ENCODE measurements around the gene FCMR. TPM values are rescaled to one million over a fixed set of nuclear protein-coding genes. Genes with fewer than 3 reads are reported as not detected.
A peak's percentile ranks its signal among the peaks of the same experiment; 100 is the strongest.

Gene FCMR
- total and polyA plus RNA-seq, 8 donors = 3.3 to 6.7 (median 4.8) TPM; not detected in 2

DNA sequence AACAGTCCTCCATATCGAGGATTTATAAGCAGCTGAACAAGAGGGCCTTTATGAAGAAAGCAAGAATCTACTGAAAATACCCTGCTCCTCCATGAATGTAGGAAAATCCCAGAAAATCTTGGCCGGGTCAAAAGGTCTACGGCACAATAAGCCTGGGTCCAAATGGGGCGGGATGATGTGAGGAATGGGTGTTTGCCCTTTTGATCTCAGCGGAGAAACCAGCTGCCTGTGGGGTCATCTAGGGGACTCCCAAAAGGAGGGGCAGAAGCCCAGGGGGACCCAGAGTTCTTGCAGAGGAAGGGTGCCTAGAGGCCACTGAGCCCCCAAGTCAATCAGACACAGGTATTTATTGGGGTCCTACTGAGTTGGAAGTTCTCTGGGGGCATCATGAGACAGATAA, 35.9 kb upstream of the FCMR start:
- TF ChIP-seq, protein P1, sequence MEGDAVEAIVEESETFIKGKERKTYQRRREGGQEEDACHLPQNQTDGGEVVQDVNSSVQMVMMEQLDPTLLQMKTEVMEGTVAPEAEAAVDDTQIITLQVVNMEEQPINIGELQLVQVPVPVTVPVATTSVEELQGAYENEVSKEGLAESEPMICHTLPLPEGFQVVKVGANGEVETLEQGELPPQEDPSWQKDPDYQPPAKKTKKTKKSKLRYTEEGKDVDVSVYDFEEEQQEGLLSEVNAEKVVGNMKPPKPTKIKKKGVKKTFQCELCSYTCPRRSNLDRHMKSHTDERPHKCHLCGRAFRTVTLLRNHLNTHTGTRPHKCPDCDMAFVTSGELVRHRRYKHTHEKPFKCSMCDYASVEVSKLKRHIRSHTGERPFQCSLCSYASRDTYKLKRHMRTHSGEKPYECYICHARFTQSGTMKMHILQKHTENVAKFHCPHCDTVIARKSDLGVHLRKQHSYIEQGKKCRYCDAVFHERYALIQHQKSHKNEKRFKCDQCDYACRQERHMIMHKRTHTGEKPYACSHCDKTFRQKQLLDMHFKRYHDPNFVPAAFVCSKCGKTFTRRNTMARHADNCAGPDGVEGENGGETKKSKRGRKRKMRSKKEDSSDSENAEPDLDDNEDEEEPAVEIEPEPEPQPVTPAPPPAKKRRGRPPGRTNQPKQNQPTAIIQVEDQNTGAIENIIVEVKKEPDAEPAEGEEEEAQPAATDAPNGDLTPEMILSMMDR (IDR thresholded peaks at IDR 0.05) = no peak
- TF ChIP-seq EP300 (IDR thresholded peaks at IDR 0.05) = no peak
- no peak for DNase-seq
- Histone ChIP-seq H3K4me1 (peaks cover 20 to 33% (median 32%) of the 10 kb centered on the region in 4 donors), H3K36me3 (no peaks in the 10 kb centered on the region), H3K4me3 (no peak overlapping the region), H3K27me3 (no peaks in the 10 kb centered on the region), H3K27ac (no peak overlapping the region), H3K9me3 (no peaks in the 10 kb centered on the region)
- intact Hi-C loops (cut with DNase I; ENCODE audit: low total_unique reads) = no loop called here
- WGBS, 5 donors = 81 to 96% (median 88%) methylated on average over 5 of the region's 5 CpGs

DNA sequence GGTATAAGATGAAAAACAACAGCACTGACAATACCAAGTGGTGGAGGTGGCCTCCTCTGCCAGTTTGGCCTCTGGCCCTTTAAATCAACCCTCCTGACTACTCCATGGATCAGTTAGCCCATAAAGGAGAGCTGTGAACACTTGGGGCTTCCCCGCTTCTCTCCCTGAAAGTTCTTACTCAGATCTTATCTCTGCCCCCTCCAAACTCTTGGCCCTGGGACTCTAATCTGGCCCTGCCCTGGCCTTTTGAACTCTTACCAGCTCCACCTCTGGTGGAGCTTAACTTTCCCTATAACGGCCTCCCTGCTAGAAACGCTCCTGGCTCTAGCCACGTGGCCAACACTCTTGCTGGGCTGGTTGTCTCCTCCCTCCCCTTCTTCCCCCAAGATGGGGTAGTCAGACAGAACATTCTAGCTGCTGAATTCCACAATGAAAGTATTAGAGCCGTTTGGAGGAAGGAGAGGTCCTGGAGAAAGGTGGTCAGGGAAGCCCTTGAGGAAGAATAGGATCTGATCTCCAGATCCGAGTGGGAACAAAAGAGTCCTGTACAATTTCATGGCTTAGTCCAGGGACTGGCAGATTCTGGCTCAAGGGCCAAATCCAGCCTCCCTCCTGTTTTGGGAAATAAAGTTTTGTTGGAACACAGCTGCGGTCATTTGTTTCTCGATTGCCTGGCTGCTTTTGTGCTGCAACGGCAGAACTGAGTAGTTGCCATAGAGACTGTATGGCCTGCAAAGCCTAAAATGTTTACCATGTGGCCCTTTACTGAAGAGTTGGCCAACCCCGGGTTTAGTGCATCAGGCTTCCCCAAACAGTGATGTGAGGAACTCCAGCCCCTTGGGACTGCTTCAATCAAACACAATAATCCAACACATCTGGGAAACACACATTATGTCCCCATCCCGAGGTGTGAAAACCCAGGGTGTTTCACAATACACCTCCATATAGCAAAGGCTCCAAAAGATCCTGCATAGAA, 34.0 kb upstream of the FCMR start:
- WGBS, 5 donors = 27 to 37% (median 31%) methylated on average over 10 to 11 of the region's 11 CpGs
- Histone ChIP-seq H3K4me1 (peaks cover 36 to 52% (median 45%) of the 10 kb centered on the region in 4 donors), H3K36me3 (no peaks in the 10 kb centered on the region), H3K27me3 (no peaks in the 10 kb centered on the region), H3K4me3 (no peak overlapping the region), H3K27ac (peak overlapping the region in 4 of 5 donors; percentile 23 to 87 (median 70)), H3K9me3 (no peaks in the 10 kb centered on the region)
- DNase-seq = peak; percentile 63 to 66
- no peak for TF ChIP-seq POLR2A (IDR thresholded peaks at IDR 0.05)
- peak in 2 of 3 donors; percentile 24 to 35 for TF ChIP-seq POLR2AphosphoS5 (IDR thresholded peaks at IDR 0.05)
- no peak for TF ChIP-seq EP300 (IDR thresholded peaks at IDR 0.05)
- TF ChIP-seq, protein P1 (IDR thresholded peaks at IDR 0.05) = no peak
- intact Hi-C loops (cut with DNase I; ENCODE audit: low total_unique reads) = no loop called here

DNA sequence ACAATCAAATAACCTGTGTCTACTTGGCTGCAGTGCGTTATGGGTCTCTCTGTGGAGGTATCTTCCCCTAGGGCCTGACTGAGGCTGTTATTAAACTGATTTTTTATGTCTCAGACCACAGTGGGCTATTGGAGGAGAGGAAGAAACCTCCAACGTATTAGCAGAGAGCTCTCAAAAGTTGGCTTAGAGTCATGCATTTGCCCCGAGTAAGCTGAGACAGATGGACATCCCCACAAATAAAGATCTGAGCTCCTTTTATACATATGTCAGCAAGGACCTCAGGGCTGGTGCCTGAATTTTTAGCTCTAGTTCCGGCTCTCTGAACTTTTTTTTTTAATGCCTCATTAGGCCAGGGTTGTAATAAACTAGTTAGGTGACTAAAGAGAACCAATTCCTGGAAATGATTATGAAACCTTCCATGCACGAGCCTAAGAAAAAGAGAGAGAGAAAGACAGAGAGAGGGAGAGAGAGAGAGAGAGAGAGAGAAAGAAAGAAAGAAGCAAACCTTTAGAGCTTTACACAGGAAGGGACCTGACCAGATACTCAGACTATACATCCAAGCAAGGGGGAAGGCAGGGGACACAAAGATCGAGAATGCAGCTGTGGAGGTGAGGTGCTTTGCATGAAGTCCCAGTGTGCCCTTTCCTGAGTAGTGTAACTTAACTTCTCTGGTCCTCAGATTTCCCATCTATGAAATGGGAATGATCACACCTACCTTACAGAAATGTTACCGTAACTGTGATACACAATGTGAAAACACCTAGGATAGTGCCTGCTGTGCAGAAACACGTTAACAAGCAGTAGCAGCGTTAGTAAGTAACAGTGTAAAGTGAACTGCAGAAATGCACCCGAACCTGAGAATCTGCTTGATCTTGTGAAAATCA, 33.0 kb upstream of the FCMR start:
- 39 to 54% (median 51%) methylated on average over 10 of the region's 10 CpGs for WGBS, 5 donors
- peak overlapping the region; percentile 31 to 87 (median 62) for H3K27ac ChIP-seq

More for the DNA sequence above, 33.0 kb upstream of the FCMR start:
- H3K27me3 ChIP-seq = no peaks in the 10 kb centered on the region
- TF ChIP-seq, protein P1 (IDR thresholded peaks at IDR 0.05) = no peak
- TF ChIP-seq EP300 (IDR thresholded peaks at IDR 0.05) (no peak), POLR2A (IDR thresholded peaks at IDR 0.05) (no peak), POLR2AphosphoS5 (IDR thresholded peaks at IDR 0.05) (no peak)
- H3K36me3 ChIP-seq = no peaks in the 10 kb centered on the region
- H3K4me1 ChIP-seq = peaks cover 36 to 53% (median 47%) of the 10 kb centered on the region in 4 donors
- H3K4me3 ChIP-seq = no peak overlapping the region
- intact Hi-C loops (cut with DNase I; ENCODE audit: low total_unique reads) = no loop called here
- no peaks in the 10 kb centered on the region for H3K9me3 ChIP-seq
- DNase-seq = no peak

All from stomach (tissue), 9 donors.